Measurements from ENCODE around the gene ALDH1A1. TPM values are rescaled to one million over a fixed set of nuclear protein-coding genes. Genes with fewer than 3 reads are reported as not detected.

The ALDH1A1 gene
- total and polyA plus RNA-seq, 9 of the 15 experiments (the other 6 are each of a cell fraction or from before 2014, with no cell fraction given) = 1.8 to 86.3 (median 24.4) TPM

DNA sequence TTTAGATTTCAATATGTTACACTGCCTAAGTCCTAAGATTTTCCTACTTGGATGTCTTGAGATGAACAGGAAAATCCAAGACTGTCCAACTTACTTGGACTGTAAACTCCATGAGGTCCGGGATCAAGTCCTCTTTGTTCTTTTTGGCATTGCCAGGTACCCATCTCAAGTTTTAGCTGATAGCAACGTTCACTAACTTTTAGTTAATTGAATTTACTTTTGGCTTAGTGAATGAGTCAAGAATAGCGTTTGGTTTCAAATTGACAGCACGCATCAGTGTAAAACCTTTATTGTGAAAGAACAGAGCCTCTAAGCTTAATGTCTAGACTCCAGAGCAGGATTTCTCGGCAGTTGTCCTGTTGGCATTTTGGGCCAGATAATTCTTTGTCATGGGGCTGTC is 37.2 kb downstream of the ALDH1A1 start (continued):
- TF ChIP-seq, protein P1, sequence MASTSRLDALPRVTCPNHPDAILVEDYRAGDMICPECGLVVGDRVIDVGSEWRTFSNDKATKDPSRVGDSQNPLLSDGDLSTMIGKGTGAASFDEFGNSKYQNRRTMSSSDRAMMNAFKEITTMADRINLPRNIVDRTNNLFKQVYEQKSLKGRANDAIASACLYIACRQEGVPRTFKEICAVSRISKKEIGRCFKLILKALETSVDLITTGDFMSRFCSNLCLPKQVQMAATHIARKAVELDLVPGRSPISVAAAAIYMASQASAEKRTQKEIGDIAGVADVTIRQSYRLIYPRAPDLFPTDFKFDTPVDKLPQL (IDR thresholded peaks at IDR 0.05; ENCODE audit: extremely low read depth, insufficient read length) = no peak
- TF ChIP-seq FOXJ2 (tag; IDR thresholded peaks at IDR 0.05) = no peak
- TF ChIP-seq CHCHD3 (CRISPR knock-in tag; IDR thresholded peaks at IDR 0.05) = no peak

DNA sequence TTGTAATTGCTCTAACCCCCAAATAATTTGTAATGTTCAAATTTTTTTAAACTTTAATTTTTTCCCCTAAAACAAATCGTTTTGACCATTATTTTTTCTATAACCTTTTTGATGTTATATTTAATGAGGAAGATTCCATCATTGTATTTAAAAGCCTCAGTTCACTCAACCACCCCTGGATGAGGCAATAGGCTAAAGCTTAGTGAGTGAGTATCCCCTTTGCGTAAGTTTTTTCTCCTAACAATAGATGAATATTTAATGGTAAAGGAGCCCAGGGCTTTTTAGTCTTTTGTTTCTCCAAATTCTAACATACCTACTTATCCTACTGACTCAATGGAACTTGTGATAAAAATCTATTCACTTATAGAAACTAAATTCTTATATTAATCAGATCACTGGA is 38.1 kb downstream of the ALDH1A1 start:
- Histone ChIP-seq H3K4me3 (no peak overlapping the region), H3K9me1 (ENCODE audit: control insufficient read depth, insufficient read depth, low read length) (no peaks in the 10 kb centered on the region), H3K9ac (ENCODE audit: insufficient read depth in 1 of 2, low read depth in 2 of 2, low read length in 2 of 2) (no peak overlapping the region), H4K20me1 (replicated peaks; ENCODE audit: control insufficient read depth, insufficient read depth, low read length) (no peaks in the 10 kb centered on the region), H3K79me2 (ENCODE audit: control insufficient read depth, insufficient read depth, low read length) (no peaks in the 10 kb centered on the region), H3K4me1 (replicated peaks in 1 of 2; ENCODE audit: control insufficient read depth in 2 of 2, insufficient read depth in 2 of 2, low read length in 2 of 2) (no peaks in the 10 kb centered on the region; a peak in 1 of 5 replicates), H3K36me3 (ENCODE audit: control insufficient read depth, insufficient read depth, low read length) (no peaks in the 10 kb centered on the region), H3K27ac (ENCODE audit: extremely low read depth, low read depth, low read length) (no peak overlapping the region), H2AFZ (ENCODE audit: low read depth, low read length) (no peak overlapping the region), H3K27me3 (ENCODE audit: control insufficient read depth in 2 of 2, insufficient read depth in 2 of 2, low read length in 2 of 2) (no peaks in the 10 kb centered on the region), H3K9me3 (replicated peaks; ENCODE audit: control insufficient read depth, insufficient read depth, low read depth, low read length) (no peaks in the 10 kb centered on the region), H3K4me2 (ENCODE audit: insufficient read depth, low read length) (no peak overlapping the region)
- WGBS (ENCODE audit: insufficient coverage, low coverage, missing lambda C conversion rate) = 0% methylated on average over 1 of the region's 2 CpGs
- no TSS peak for BruUV-seq (replicated peaks)
- intact Hi-C loops (cut with micrococcal nuclease) (no loop called here), in situ Hi-C loops (cut with MboI) (no loop called here)
- POLR2A ChIA-PET = no interaction called here
- FAIRE-seq = no peak
- no peak for DNase-seq (ENCODE audit: extremely low read depth in 1 of 4, low spot score in 3 of 4)
- CTCF ChIA-PET (ENCODE audit: low intra/inter-chr PET ratio) = no interaction called here
- ATAC-seq = no peak
- TF ChIP-seq PML (IDR thresholded peaks at IDR 0.05; ENCODE audit: low read length) = no peak
- no peak for TF ChIP-seq HNRNPH1 (optimal IDR thresholded peaks at IDR 0.05; ENCODE audit: low read depth, low read length)
- no peak for TF ChIP-seq RFX1 (IDR thresholded peaks at IDR 0.05)
- TF ChIP-seq CHCHD3 (CRISPR knock-in tag; IDR thresholded peaks at IDR 0.05) = no peak
- no peak for TF ChIP-seq BRD9 (IDR thresholded peaks at IDR 0.05; ENCODE audit: low read depth, partially characterized antibody)
- no peak for TF ChIP-seq MIER1 (IDR thresholded peaks at IDR 0.05; ENCODE audit: low read depth)
- no peak for TF ChIP-seq NUFIP1 (IDR thresholded peaks at IDR 0.05; ENCODE audit: partially characterized antibody)
- TF ChIP-seq ZNF830 (CRISPR knock-in tag; IDR thresholded peaks at IDR 0.05) = no peak
- TF ChIP-seq SLC30A9 (CRISPR knock-in tag; IDR thresholded peaks at IDR 0.05) = no peak
- no peak for TF ChIP-seq SP2 (IDR thresholded peaks at IDR 0.05; ENCODE audit: extremely low read depth, low read depth, low read length, poor library complexity, severe bottlenecking)
- no peak for TF ChIP-seq RBM14 (IDR thresholded peaks at IDR 0.05; ENCODE audit: borderline replicate concordance, insufficient read depth, low read depth, low read length)
- TF ChIP-seq ZNF785 (CRISPR knock-in tag; IDR thresholded peaks at IDR 0.05) = no peak
- no peak for TF ChIP-seq ZFPM2 (CRISPR knock-in tag; IDR thresholded peaks at IDR 0.05)
- TF ChIP-seq, protein P2, sequence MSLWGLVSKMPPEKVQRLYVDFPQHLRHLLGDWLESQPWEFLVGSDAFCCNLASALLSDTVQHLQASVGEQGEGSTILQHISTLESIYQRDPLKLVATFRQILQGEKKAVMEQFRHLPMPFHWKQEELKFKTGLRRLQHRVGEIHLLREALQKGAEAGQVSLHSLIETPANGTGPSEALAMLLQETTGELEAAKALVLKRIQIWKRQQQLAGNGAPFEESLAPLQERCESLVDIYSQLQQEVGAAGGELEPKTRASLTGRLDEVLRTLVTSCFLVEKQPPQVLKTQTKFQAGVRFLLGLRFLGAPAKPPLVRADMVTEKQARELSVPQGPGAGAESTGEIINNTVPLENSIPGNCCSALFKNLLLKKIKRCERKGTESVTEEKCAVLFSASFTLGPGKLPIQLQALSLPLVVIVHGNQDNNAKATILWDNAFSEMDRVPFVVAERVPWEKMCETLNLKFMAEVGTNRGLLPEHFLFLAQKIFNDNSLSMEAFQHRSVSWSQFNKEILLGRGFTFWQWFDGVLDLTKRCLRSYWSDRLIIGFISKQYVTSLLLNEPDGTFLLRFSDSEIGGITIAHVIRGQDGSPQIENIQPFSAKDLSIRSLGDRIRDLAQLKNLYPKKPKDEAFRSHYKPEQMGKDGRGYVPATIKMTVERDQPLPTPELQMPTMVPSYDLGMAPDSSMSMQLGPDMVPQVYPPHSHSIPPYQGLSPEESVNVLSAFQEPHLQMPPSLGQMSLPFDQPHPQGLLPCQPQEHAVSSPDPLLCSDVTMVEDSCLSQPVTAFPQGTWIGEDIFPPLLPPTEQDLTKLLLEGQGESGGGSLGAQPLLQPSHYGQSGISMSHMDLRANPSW (CRISPR knock-in tag; IDR thresholded peaks at IDR 0.05) = no peak
- TF ChIP-seq ZNF699 (CRISPR knock-in tag; IDR thresholded peaks at IDR 0.05; ENCODE audit: insufficient replicate concordance) = no peak
